ENCODE results near the gene SLC24A4.

SLC24A4 gene

GRCh38 chr14:92458136-92459029 is 135.4 kb downstream of the SLC24A4 start:
- DNase-seq (ENCODE audit: low read depth in 2 of 2), result no peak

- no peak for DNase-seq (ENCODE audit: low read depth in 2 of 2)
These were observed 136.3 kb downstream of the SLC24A4 start for GRCh38 chr14:92459030-92459949.

GRCh38 chr14:92459950-92460421 is 137.0 kb downstream of the SLC24A4 start:
- no peak for DNase-seq (ENCODE audit: low read depth in 2 of 2)

GRCh38 chr14:92460541-92460915 is 137.6 kb downstream of the SLC24A4 start:
- DNase-seq (ENCODE audit: low read depth in 2 of 2), result no peak

- no peak for DNase-seq (ENCODE audit: low read depth in 2 of 2)
These were observed 138.1 kb downstream of the SLC24A4 start for GRCh38 chr14:92460916-92461579.

GRCh38 chr14:92461891-92462290 is 138.9 kb downstream of the SLC24A4 start:
- no peak for DNase-seq (ENCODE audit: low read depth in 2 of 2)

GRCh38 chr14:92462568-92462967 is 139.6 kb downstream of the SLC24A4 start:
- no peak for DNase-seq (ENCODE audit: low read depth in 2 of 2)

GRCh38 chr14:92463141-92463540 is 140.2 kb downstream of the SLC24A4 start:
- DNase-seq (ENCODE audit: low read depth in 2 of 2), result no peak

GRCh38 chr14:92464156-92464555 is 141.2 kb downstream of the SLC24A4 start:
- DNase-seq (ENCODE audit: low read depth in 2 of 2), result no peak

GRCh38 chr14:92464716-92465115 is 141.8 kb downstream of the SLC24A4 start:
- no peak for DNase-seq (ENCODE audit: low read depth in 2 of 2)

- no peak for DNase-seq (ENCODE audit: low read depth in 2 of 2)
These were observed 142.5 kb downstream of the SLC24A4 start for GRCh38 chr14:92465353-92466055.

- no peak for DNase-seq (ENCODE audit: low read depth in 2 of 2)
These were observed 143.1 kb downstream of the SLC24A4 start for GRCh38 chr14:92466059-92466458.

GRCh38 chr14:92469515-92469914 is 146.6 kb downstream of the SLC24A4 start:
- DNase-seq (ENCODE audit: low read depth in 2 of 2), result no peak

GRCh38 chr14:92470215-92470614 is 147.2 kb downstream of the SLC24A4 start:
- DNase-seq (ENCODE audit: low read depth in 2 of 2), result no peak

- DNase-seq (ENCODE audit: low read depth in 2 of 2), result no peak
These were observed 147.8 kb downstream of the SLC24A4 start for GRCh38 chr14:92470811-92471210.

- DNase-seq (ENCODE audit: low read depth in 2 of 2), result no peak
These were observed 149.0 kb downstream of the SLC24A4 start for GRCh38 chr14:92471919-92472318.

GRCh38 chr14:92472860-92473259 is 149.9 kb downstream of the SLC24A4 start:
- DNase-seq (ENCODE audit: low read depth in 2 of 2), result no peak

GRCh38 chr14:92473261-92473968 is 150.4 kb downstream of the SLC24A4 start:
- no peak for DNase-seq (ENCODE audit: low read depth in 2 of 2)

- DNase-seq (ENCODE audit: low read depth in 2 of 2), result no peak
These were observed 151.1 kb downstream of the SLC24A4 start for GRCh38 chr14:92473969-92474535.

GRCh38 chr14:92475037-92475436 is 152.1 kb downstream of the SLC24A4 start:
- DNase-seq (ENCODE audit: low read depth in 2 of 2), result no peak

All from activated CD4-positive, alpha-beta T cell treated with anti-CD3 and anti-CD28 coated beads for 24 hours (primary cell).